DMS79 (cell line): ENCODE results near the gene CNIH2.
A peak's percentile ranks its signal among the peaks of the same experiment; 100 is the strongest.
"Not testable (repeated sequence)": the region's sequence is repeated elsewhere in the genome, so short reads cannot be mapped to it uniquely, and the experiment has no call there.

Source experiments
- DNase-seq: peaks from one replicate; lab custom pipeline; 2025; lab: John Stamatoyannopoulos, UW

Gene CNIH2

GRCh38 chr11:66277064-66277463 is 911 bp upstream of the CNIH2 start:
- DNase-seq: not testable (repeated sequence)

DNA sequence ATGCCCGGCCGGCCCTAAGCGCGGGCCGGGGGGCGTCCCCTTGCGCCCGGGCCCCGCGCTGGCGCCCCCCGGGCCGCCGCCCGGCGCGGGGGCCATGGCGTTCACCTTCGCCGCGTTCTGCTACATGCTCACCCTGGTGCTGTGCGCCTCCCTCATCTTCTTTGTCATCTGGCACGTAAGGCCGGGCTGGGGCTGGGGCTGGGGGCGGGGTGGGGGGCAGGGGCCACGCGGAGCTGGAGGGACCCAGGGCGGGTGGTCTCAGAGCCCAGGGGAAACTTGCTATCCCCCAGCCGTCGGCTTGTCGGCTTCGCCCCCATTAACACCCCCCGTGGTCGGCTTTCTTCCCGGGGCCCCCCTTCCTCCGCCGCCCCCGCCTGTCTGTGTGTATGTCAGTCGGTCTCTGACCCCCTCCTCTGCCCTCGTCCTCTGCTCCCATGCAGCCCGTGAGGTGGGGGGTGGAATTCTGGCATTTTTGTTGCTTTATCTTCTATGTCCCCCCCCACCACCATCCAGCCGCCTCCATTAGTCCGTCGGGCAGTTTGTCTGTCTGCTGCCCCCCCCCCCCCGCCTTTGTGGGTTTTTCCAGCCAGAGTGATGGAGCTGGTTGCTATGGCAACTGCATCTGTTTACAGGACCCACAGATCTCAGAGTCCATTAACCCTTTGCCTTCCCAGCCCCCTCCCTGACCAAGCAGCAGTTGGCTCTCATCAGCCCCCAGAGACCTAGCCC is 552 bp downstream of the CNIH2 start:
- peak; percentile 5 for DNase-seq

DNA sequence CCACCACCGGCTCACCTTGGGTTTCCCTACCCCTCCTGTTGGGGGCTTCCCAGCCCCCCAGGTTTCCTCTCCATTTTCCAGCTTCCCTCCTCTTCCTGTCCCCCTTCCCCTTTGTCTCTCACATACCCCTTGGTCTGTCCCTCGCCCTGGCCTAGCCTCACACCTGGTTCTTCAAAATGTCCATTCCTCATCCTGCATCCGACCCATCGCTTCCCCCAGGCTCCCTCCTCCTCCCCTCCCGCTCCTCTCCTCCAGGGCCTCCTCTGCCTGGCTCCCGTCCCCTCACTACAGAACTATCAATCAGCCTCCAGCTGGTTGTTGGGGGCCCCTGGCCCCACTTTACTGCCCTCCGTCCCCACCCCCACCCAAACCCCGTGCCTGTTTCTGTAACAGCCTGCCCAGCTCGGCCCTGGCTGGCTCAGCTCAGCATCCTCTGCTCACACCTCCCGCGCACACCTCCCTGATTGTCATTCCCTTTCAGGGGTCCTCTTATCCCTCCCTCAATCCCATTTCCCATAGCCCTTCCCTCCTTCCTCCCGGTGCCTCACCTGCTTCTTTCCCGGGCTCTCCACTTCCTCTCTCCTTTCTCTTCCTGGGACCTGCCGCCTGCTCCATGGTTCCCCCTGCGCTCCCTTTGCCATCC is 1.2 kb downstream of the CNIH2 start:
- no peak for DNase-seq

DNA sequence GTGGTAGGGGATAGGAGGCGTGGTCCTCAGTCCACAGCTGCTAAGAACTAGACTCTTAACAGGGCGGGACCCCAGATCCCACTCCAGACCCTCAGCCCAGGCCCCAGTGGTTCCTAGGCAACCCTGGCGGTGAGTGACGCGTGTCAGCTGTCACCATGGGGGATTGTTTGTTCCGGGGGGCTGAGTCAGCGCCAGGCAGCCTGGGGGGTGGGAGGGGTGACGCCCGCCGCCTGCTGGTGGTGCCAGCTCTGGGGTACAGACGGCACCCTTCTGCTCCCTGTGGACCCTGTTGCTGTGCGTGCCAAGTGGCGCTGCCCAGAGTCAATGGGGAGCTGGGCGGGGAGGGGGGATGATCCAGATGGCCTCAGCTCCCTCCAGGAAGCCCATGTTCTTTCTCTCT is 2.5 kb downstream of the CNIH2 start:
- DNase-seq: no peak

DNA sequence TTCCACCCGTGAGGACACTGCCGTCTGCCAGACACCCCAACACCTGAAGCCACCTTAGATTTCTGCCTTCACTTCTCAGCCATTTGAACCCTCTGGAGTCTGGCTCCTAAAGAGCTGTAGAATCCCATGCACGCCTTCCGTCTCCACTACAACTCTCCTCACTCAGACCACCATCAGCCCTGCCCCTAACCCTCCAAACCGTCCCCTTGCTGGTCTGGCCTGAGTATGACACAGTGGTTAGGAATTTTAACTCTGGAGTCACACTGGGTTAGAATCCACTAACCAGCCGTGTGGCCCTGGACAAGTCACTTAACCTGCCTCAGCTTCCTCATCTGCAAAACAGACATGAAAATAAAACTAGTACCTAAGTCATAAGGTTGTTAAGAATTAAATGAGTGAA is 3.0 kb downstream of the CNIH2 start:
- DNase-seq: no peak

- no peak for DNase-seq
Observed at GRCh38 chr11:66281776-66282467, 3.9 kb downstream of the CNIH2 start.

GRCh38 chr11:66282468-66283455 is 4.8 kb downstream of the CNIH2 start:
- DNase-seq: peak; percentile 94

GRCh38 chr11:66283461-66284105 is 5.6 kb downstream of the CNIH2 start:
- no peak for DNase-seq

- DNase-seq: no peak
Observed at GRCh38 chr11:66284526-66285078, 6.6 kb downstream of the CNIH2 start.

DNA sequence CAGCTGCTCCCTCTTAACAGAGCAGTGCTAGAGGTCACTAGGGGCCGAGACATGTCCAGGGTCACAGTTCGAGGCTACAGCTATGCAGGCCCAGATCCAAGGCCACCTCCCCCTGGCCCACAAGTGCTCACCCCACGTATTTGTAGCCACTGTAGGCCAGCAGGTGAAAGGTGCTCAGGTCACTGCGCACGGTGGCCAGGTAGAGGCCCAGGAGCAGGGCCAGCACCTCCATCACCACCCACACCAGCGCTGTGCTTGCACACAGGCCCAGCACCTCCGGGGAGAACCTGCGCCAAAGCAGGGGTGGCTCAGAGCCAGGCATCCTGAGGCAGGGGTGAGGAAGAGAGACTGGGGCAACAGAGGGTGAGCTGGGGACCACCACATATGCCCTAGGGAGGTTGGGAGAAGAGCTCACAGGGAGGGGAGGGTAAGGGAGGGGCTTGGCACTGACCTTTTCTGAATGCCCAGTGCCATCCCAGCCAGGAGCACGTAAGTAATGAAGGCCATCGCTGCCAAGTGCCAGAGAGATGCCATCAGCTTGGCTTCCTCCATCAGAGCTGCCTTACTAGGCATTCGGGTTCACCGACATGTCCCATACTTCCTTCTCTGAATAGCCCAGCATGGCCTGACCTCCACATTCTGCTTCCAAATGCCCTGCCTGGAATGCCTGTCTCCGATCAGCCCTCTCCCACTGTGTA is 7.4 kb downstream of the CNIH2 start:
- no peak for DNase-seq

DNA sequence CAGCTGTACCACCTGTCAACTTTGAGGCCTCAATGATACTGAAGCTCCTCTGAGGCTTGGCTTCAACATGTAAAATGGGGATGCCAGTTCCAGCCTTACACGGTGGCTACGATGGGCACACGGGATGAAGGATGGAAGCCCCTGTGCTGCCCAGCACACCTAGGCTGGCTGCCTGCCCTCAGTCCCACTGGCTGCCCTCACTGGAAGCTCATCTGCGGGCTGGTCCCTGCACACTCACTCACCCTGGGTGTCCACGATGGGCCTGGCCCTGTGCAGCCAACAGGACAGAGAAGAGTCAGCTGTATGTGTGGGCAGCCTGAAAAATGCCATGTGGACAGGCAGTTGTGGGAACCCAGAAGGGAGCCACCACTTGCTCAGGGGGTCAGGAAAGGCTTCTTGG is 8.7 kb downstream of the CNIH2 start:
- DNase-seq: no peak

GRCh38 chr11:66287211-66287888 is 9.4 kb downstream of the CNIH2 start:
- no peak for DNase-seq

GRCh38 chr11:66287889-66288670 is 10.1 kb downstream of the CNIH2 start:
- no peak for DNase-seq

- DNase-seq: peak; percentile 99
Observed at GRCh38 chr11:66288671-66289547, 10.9 kb downstream of the CNIH2 start, which contains the start of gene YIF1A. TSS of gene YIF1A (minus strand) at chr11:66289143. CDS start at chr11:66288985, 158 bp downstream.

GRCh38 chr11:66289548-66290329 is 11.8 kb downstream of the CNIH2 start:
- DNase-seq: peak; percentile 25

GRCh38 chr11:66290330-66290621 is 12.3 kb downstream of the CNIH2 start:
- DNase-seq: no peak

- no peak for DNase-seq
Observed at GRCh38 chr11:66291303-66291705, 13.3 kb downstream of the CNIH2 start.
